Inferior parietal cortex (tissue), 1 donor: ENCODE data around the gene GALNS.
A peak's percentile ranks its signal among the peaks of the same experiment; 100 is the strongest.
"Not testable (repeated sequence)": the region's sequence is repeated elsewhere in the genome, so short reads cannot be mapped to it uniquely, and the experiment has no call there.

Experiments used
- DNase-seq: peaks from one replicate; pipeline ENCODE4 v3.0.0-alpha.2; 2016; ENCODE audit errors: extremely low spot score

GALNS gene

DNA sequence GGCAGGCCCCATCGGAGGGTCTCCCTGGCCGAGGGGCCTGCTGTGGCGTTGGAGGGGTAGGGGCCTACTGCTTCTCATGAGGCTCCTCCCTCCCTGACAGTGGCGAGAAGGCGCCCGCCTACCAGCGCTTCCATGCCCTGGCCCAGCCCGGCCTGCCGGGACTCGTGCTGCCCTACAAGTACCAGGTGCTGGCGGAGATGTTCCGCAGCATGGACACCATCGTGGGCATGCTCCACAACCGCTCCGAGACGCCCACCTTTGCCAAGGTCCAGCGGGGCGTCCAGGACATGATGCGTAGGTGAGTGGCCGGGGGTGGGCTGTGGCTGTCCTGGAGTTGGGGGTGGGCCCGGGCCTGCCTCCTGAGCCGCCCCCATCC is 51.4 kb downstream of the GALNS start:
- DNase-seq, result no peak

DNA sequence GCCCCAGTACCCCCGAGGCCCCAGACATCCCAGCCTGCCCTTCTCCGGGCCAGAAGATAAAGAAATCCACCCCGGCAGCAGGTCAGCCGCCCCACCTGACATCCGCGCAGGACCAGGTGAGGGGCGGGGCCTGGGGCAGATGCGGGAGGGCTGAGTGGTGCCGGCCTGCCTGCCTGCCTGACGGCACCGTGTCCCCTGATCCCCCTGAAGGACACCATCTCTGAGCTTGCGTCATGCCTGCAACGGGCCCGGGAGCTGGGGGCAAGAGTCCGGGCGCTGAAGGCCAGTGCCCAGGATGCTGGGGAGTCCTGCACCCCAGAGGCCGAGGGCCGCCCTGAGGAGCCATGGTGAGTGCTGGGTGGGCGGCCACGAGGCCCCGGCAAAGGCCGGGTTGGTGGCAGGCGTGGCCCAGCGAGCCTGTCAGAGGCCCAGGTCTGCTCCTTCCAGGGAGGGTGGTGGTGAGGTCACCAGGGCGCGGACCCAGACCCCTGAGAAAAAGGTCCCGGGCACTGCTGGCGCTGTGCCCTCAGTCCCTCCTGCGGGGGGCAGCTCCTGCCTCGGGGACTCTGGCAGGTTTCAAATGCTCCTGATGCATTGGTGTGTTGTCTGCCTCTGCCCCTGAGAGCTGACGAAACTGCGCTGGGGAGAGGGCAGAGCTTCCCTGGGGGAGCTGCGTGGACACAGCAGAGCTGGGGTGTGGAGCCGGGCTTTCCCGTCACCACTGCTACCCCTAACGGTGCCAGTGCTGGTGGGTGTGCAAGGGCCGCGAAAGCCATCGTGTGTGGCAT is 52.0 kb downstream of the GALNS start:
- no peak for DNase-seq

DNA sequence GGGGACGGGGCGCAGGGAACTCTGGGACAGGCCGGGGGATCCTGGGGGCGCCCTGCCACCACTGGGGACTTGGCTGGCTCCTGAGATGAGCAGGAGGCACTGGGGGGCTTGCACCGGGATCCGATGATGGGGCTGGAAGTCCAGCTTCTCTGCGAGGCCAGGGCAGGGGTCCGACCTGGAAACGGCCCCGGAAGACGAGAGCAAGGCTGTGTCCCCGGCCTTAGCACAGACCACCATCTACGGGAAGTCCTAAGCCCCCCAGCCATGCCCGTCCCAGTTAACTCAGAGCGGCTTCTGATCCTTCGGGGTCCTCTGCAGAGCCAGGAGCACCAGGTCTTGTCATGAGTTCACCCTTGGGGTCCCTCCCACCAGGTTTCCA is 52.6 kb downstream of the GALNS start:
- no peak for DNase-seq

DNA sequence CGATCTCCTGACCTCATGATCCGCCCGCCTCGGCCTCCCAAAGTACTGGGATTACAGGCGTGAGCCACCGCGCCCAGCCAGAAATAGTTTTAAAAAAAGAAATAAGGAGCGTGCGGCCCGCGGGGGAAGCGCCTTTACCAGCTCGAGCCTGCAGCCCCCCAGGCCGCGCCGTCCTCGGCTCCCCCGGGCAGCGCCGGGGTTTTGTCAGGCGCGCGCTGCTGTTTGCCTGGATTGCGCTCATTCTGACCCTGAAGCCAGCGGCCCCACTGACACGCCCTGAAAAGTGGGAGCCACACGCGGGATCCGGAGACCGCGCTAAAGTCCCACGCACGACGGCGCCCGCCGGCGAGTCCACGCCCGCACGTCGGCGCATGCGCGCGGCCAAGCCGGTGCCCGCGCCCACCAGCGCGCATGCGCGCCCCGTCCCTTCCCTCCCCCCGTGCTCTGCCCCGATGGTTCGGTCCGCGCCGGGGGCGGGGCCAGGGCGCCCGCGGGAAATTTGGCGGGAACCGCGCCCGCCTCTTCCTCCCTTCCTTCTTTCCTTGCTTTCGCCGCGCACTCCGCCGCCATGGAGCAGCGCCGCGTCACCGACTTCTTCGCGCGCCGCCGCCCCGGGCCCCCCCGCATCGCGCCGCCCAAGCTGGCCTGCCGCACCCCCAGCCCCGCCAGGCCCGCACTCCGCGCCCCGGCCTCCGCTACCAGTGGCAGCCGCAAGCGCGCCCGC is 53.3 kb downstream of the GALNS start, which contains the start of gene CDT1:
TSS of gene CDT1 (plus strand) at position 526 of the 724 bp plus-strand sequence. CDS start at position 569, 43 bp downstream.
- DNase-seq, result peak; percentile 81

DNA sequence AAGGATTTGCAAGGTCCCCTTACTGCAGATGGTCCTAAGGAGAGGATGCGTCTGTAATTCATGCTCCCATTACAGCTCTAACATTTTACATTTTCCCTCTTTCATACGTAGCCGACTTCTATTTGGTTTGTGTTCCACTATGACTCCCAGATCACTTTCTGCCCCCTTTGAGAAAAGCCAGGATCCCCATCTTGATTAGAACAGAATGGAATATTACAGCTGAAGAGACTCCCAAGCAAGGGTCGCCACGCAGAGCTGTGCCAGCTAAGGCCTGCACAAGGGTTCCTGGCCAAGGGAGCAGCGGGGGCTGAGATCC is 56.5 kb downstream of the GALNS start:
- DNase-seq, result no peak

DNA sequence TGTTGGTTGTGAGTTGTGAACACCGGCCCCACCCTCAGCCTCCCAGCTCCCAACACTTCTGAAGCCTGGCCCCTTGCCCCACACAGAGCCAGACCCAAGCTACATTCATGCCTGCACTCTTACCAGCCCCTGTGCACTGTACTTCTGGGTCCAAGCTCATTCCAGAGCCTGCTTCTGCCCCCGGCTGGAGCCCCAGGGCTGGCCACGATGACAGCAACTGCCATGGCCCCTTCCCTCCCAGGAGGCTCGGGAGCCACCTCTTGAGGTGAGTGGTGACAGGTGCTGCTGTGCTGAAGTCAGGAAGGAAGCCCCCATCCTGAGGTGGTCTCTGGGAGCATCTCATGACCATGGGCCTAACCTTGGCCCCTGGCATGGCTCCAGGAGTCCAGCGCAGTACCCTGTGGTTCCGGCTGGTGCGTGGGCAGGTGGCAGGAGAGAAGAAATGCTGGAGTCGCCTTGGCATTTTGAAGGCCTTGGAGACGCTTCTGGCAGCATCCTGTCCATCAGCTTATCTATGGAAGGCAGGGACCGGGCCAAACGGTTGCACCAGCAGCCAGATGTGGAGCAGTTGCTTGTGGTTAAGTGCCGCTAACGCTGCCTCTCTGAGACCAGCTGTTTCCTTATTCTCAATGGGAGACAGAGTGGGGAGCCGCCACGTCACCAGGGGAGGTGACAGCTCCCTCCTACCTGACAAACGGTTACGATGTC is 57.0 kb downstream of the GALNS start:
- DNase-seq, result no peak

DNA sequence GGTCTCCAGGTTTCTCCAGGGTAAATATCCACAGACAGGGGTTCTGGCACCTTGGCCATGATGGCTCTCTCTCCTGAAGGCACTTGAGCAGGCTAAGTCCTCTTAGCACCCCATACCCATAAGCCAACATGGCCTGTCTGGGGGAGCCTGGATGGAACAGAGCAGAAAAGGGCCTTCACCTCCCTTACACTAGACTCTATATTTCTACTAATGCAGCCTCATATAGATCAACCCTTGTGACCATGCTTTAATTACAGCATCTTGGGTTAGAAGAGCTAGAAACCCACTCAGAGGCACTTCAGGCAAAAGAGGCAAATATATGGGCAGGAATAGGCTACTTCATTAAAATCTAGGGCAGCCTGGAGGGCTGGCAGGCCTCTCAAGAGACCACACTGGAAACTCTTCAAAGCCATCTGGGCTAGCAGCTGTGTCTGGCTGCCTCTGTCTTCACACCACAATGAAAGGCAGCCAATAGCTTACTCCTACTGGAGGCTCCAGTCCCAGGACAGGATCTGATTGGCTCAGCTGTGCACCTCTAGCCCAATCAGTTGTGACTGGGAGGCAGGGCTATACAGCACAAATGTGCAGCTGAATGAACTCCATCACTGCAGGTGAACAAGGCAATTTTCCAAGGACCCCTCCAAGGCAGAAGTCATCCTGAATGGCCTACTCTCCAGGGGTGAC is 57.8 kb downstream of the GALNS start:
- DNase-seq, result no peak

DNA sequence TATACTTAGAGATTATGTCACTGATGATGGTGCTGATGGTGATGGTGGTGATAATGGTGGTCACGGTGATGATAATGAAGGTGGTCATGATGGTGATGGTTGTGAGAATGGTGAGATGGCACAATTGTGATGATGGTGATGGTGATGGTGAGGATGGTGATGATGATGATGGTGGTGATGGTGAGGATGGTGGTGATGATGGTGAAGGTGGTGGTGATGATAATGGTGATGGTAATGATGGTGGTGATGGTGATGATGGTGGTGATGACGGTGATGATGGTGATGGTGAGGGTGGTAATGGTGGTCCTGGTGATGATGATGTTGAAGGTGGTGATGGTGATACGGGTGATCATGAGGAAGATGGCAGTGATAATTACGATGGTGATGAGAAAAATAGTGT is 58.7 kb downstream of the GALNS start:
- DNase-seq, result no peak

DNA sequence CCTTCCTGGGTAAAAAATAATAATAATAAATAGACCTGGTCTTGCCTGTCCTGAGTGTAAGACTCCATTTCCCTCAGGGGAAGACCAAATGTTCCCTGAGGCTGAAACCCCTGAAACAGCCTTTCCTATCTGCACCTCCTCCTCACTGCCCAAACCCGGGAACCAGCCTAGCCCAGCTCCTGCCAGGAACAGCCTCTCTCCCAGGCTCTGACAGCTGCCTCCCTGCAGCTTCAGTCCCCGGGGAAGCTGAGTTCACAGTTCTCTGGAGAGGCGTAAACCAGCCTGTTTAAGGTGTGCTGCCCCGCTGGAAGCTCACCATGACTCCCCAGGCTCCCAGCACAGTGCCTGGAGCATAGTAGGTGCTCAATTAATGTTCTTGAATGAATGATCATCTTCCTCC is 60.5 kb downstream of the GALNS start:
- DNase-seq, result no peak

DNA sequence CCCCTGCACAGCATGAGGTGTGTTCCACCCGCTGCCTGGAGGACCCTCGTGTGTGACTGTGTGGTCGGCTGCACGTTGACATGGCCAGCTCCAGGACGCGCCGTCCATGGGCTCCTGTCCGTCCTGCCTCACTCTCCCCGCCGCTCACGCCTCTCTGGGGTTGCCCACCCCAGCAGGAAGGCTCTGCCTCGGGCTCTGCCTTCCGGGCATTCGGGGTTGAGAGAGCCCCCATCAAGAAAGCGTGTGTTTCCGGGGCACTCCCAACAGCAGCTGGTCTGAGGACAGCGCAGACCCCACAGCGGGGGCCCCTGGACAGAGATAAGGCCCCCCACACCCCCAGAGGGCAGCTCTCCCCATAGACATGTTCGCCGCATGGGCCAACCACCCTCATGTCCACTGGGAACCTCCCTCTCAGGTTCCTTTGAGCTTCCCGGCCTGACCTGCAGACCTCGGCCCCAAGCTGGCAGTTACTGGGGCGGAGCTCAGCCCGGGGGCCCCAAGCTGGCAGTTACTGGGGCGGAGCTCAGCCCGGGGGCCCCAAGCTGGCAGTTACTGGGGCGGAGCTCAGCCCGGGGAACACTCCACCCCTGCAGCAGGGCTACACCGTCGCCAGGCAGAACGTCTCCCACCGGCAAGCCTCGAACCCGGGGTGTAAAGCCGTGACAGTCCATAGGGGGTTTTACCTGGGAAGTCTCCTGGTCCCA is 63.3 kb downstream of the GALNS start:
- no peak for DNase-seq

DNA sequence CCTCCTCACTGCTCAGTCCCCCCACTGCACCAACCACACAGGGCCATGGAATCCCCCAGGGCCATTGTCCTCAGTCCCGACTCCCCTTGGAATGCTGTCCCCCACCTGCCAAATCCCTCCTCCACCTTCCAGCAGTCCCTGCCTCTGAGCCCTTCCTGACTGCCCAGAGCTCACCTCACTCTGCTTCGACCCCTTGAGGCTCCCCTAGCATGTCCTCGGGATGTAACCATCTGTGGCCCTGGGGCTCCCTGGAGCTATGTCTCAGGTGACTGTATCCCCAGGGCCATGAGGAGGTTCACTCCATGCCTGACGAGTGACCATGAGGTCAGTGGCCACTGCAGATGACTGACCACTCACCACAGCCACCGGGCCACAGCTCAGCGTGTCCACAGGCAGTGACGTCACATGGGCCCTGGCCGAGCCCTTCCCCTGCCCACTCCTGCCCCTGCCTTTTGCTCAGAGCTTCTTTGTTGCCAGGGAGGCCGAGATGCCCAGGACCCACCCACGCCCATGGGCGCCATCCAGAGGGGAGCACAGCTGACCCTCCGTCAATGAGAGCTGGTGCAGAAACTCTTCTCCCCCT is 64.0 kb downstream of the GALNS start:
- no peak for DNase-seq

DNA sequence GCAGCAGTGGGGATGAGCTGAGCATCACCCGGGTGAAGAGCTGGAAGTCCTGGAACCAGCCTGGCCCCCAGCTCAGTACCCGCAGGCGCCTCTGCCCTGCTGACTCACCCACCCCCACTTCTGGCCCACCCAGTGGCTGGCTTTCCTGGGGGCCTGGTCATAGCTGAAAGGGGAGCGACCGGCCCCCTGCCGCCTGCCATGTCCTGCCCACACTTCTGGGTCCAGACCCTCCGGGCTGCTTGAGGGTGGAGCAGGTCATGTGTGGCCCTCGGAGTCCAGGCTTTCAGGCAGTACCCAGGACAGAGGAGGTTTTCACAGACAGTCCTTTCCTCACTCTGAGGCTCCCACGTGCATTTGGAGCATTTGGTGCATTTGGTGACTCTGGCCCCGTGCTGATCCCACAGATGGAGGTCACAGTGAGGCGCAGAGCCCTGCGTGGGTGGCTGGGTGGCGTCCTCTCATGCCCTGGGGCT is 64.6 kb downstream of the GALNS start:
- DNase-seq, result no peak

DNA sequence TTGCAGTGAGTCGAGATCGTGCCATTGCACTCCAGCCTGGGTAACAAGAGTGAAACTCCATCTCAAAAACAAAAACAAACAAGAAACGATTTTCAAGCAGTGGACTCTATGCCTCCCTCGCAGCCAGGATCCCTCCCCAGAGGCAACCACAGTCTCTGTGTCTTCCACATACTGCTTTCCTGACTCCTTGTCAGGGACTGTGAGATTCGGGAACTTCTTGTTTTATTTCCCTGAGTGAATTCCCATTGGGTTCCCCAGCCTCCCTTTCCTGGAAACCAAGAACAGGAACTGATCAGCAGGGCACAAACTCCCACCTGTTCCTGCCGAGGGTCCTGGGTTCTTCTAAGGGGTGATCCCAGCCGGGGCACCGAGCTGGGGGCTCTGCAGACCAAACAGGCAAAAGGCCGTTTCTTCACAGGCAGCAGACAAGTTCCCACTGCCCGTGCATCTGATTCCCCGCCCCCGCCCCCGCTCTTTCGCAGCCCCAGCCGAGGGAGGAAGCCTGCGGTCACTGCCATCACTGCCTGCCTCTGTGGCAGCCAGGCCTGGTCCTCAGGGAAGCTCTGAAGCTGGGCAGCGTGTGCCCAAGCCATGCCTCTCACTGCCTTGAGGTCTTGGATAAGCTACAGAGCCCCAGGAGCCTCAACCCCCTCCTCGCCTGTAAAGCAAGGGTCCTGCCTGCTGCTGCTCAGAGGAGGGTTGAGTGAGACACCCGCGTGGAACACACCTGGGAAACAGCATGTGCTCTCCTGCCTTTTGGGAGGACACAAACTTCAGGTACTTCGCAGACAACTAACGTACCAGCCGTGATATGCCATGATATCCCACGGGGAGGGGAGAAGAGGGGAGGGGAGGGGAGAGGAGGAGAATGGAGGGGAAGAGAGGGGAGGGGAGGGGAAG is 66.2 kb downstream of the GALNS start:
- no peak for DNase-seq

DNA sequence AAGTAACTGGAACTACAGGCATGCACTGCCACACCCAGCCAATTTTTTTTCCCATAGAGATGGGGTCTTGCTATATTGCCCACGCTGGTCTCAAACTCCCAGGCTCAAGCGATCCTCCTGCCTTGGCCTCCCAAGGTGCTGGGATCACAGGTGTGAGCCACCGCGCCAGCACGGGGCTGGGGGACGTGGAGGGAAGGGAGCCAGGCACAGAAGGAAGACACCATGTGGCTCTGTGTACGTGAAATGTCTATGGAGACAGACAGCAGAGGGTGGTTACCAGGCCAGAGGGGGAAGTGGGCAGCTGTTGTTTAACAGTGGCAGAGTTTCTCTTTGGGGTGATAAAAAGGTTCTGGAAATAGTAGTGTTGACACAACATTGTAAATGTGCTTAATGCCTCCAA is 67.2 kb downstream of the GALNS start:
- DNase-seq, result no peak

DNA sequence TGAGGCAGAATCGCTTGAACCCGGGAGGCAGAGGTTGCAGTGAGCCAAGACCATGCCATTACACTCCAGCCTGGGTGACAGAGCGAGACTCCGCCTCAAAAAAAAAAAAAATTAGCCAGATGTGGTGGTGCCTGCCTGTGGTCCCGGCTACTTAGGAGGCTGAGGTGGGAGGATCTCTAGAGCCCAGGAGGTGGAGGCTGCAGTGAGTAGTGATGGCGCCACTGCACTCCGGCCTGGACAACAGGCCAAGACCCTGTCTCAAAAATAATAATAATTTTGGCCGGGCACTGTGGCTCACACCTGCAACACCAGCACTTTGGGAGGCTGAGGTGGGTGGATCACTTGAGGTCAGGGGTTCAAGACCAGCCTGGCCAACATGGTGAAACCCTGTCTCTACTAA is 68.0 kb downstream of the GALNS start:
- DNase-seq, result not testable (repeated sequence)

DNA sequence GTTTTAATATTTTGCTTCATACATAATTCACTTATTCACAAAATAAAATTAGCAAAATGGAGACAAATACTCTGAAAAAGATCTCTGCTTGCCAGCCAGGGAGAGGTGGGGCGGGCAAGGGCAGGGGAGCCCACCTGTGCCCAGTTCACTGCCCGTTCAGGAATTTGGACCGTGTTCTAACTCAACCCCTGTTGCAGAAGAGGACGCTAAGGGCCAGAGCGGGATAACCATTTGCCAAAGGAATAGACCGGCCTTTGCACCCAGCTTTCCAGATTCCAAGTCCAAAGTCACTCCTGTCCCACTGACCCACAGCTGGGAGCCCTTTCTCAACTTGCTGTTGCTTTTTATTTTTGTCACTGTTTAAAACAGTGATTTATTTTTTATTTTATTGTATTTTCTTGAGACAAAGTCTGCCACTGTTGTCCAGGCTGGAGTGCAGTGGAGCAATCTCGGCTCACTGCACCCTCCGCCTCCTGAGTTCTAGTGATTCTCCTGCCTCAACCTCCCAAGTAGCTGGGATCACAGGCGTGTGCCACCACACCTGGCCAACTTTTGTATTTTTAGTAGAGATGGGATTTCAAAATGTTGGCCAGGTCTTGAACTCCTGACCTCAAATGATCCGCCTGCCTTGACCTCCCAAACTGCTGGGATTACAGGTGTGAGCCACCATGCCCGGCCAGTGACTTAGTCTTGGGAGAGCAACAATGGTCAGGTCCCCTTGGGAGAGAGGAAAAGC is 69.0 kb downstream of the GALNS start:
- DNase-seq, result no peak

DNA sequence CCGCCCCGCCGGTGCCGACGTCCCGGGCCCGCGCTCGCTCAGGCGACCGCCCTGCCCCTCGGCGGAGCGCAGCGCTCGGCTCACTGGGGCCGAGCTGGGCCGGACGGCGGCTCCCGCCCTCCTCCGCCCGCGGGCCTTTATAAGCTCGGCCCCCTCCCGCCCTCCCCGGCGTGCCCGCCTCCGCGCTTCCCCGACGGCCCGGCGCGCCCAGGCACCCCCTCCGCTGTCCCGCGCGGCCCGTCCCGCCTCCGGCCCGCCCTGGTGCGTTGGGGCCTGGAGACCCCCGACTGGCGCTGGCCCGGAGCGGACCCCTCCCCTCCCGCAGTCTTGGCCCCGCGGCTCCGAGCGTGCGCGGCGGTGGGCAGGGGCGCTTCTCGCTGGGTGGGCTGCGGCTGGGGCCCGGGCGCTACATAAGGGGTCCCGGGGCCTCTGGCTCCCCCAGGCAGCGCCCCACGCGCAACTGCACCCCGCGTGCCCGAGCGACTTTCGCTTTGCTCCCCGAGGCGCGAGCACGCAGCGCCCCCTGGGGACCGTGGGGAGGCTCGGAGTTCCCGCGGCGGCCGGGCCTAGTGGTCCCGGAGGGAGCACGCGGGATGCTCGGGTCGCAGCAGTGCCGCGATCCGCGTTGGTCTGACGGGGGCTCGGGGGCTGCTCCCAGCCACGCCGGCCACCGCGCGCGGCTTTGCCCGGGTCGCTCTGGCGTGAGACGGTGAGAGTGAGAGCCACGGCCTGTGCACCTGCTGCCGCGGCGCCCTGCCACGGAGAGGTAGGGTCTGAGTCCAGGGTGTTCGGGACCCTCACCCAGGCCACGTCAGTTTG is 71.4 kb downstream of the GALNS start, which contains the start of gene PIEZO1:
TSS of gene PIEZO1 (minus strand) at position 115 of the 819 bp plus-strand sequence. CDS start 256 bp downstream, outside the sequence.
- peak; percentile 77 for DNase-seq

DNA sequence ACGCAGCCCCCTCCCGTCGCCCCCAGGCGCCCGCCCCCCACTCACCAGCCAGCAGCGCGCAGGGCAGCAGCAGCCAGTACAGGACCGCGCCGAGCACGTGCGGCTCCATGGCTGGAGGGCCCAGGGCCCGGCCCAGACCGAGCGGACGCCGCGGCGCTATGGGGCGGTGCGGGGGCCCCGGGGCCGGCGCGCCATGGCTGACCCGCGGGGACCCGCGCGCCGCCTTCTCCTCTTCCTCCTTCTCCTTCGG is 72.0 kb downstream of the GALNS start:
- DNase-seq, result no peak
